UCSD-AML1 (cell line): ENCODE data around the gene GALNT17.

Experiments
- DNase-seq: peaks from one replicate; lab custom pipeline; 2025; ENCODE audit not compliant: unreplicated experiment; lab: John Stamatoyannopoulos, UW

GALNT17 gene

GRCh38 chr7:71385330-71385729 is 253.4 kb downstream of the GALNT17 start:
- no peak for DNase-seq

GRCh38 chr7:71386152-71386785 is 254.3 kb downstream of the GALNT17 start:
- DNase-seq: no peak

GRCh38 chr7:71388181-71388580 is 256.2 kb downstream of the GALNT17 start:
- no peak for DNase-seq

- DNase-seq: no peak
These were observed 258.0 kb downstream of the GALNT17 start for GRCh38 chr7:71389976-71390375.

- DNase-seq: no peak
These were observed 261.7 kb downstream of the GALNT17 start for GRCh38 chr7:71393661-71394060.

- no peak for DNase-seq
These were observed 270.7 kb downstream of the GALNT17 start for GRCh38 chr7:71402684-71403083.

GRCh38 chr7:71403202-71403946 is 271.4 kb downstream of the GALNT17 start:
- no peak for DNase-seq

- DNase-seq: no peak
These were observed 272.9 kb downstream of the GALNT17 start for GRCh38 chr7:71404726-71405345.

GRCh38 chr7:71408271-71408670 is 276.3 kb downstream of the GALNT17 start:
- no peak for DNase-seq

GRCh38 chr7:71409550-71410157 is 277.7 kb downstream of the GALNT17 start:
- DNase-seq: no peak

GRCh38 chr7:71411475-71411874 is 279.5 kb downstream of the GALNT17 start:
- DNase-seq: no peak

GRCh38 chr7:71414490-71414889 is 282.5 kb downstream of the GALNT17 start:
- DNase-seq: peak; percentile 13

- no peak for DNase-seq
These were observed 287.8 kb downstream of the GALNT17 start for GRCh38 chr7:71419546-71420337.

- no peak for DNase-seq
These were observed 290.2 kb downstream of the GALNT17 start for GRCh38 chr7:71422104-71422503.

- DNase-seq: no peak
These were observed 292.5 kb downstream of the GALNT17 start for GRCh38 chr7:71424166-71425035.

GRCh38 chr7:71429083-71429482 is 297.1 kb downstream of the GALNT17 start:
- DNase-seq: no peak

- no peak for DNase-seq
These were observed 298.3 kb downstream of the GALNT17 start for GRCh38 chr7:71430246-71430645.

GRCh38 chr7:71439321-71439720 is 307.4 kb downstream of the GALNT17 start:
- DNase-seq: no peak

GRCh38 chr7:71442492-71443190 is 310.7 kb downstream of the GALNT17 start:
- DNase-seq: peak; percentile 9

GRCh38 chr7:71443191-71443530 is 311.2 kb downstream of the GALNT17 start:
- DNase-seq: no peak
